Measurements from ENCODE around the gene ADCY4.

DNA sequence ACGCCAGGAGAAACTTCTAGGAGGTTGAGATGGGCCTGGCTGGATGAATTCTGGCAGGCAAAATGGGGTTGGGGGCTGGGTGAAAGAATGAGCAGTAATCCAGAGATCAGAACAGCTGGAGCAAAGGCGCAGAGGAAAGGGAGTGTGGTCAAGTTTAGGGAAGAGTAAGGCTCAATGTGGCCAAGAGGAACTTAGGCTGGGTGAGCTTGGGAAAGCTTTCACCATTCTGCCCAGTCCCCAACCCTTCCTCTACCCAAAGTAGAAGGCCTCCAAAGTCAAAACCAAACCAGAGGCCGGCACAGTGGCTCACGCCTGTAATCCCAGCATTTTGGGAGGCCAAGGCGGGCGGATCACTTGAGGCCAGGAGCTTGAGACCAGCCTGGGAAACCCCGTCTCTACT, 53.2 kb downstream of the ADCY4 start:
- TF ChIP-seq CREB1 (CRISPR knock-in tag; IDR thresholded peaks at IDR 0.05) = no peak
- TF ChIP-seq CREM (CRISPR knock-in tag; IDR thresholded peaks at IDR 0.05) = no peak
- TF ChIP-seq SMAD3 (CRISPR knock-in tag; IDR thresholded peaks at IDR 0.05; ENCODE audit: borderline replicate concordance) = no peak
- TF ChIP-seq, protein P1, sequence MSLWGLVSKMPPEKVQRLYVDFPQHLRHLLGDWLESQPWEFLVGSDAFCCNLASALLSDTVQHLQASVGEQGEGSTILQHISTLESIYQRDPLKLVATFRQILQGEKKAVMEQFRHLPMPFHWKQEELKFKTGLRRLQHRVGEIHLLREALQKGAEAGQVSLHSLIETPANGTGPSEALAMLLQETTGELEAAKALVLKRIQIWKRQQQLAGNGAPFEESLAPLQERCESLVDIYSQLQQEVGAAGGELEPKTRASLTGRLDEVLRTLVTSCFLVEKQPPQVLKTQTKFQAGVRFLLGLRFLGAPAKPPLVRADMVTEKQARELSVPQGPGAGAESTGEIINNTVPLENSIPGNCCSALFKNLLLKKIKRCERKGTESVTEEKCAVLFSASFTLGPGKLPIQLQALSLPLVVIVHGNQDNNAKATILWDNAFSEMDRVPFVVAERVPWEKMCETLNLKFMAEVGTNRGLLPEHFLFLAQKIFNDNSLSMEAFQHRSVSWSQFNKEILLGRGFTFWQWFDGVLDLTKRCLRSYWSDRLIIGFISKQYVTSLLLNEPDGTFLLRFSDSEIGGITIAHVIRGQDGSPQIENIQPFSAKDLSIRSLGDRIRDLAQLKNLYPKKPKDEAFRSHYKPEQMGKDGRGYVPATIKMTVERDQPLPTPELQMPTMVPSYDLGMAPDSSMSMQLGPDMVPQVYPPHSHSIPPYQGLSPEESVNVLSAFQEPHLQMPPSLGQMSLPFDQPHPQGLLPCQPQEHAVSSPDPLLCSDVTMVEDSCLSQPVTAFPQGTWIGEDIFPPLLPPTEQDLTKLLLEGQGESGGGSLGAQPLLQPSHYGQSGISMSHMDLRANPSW (CRISPR knock-in tag; conservative IDR thresholded peaks at IDR 0.05; ENCODE audit: low read depth) = no peak
- no peak for TF ChIP-seq CTCF (IDR thresholded peaks at IDR 0.05)
- TF ChIP-seq ATF2 (CRISPR knock-in tag; IDR thresholded peaks at IDR 0.05; ENCODE audit: borderline replicate concordance, low read depth) = no peak
- TF ChIP-seq PRDM15 (CRISPR knock-in tag; IDR thresholded peaks at IDR 0.05) = no peak
- no peak for TF ChIP-seq USF2 (CRISPR knock-in tag; IDR thresholded peaks at IDR 0.05)
- TF ChIP-seq JUN (CRISPR knock-in tag; IDR thresholded peaks at IDR 0.05) = no peak
- no peak for TF ChIP-seq E2F1 (CRISPR knock-in tag; IDR thresholded peaks at IDR 0.05)
- TF ChIP-seq, protein P2, sequence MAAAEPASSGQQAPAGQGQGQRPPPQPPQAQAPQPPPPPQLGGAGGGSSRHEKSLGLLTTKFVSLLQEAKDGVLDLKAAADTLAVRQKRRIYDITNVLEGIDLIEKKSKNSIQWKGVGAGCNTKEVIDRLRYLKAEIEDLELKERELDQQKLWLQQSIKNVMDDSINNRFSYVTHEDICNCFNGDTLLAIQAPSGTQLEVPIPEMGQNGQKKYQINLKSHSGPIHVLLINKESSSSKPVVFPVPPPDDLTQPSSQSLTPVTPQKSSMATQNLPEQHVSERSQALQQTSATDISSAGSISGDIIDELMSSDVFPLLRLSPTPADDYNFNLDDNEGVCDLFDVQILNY (CRISPR knock-in tag; IDR thresholded peaks at IDR 0.05) = no peak
- TF ChIP-seq, protein P3, sequence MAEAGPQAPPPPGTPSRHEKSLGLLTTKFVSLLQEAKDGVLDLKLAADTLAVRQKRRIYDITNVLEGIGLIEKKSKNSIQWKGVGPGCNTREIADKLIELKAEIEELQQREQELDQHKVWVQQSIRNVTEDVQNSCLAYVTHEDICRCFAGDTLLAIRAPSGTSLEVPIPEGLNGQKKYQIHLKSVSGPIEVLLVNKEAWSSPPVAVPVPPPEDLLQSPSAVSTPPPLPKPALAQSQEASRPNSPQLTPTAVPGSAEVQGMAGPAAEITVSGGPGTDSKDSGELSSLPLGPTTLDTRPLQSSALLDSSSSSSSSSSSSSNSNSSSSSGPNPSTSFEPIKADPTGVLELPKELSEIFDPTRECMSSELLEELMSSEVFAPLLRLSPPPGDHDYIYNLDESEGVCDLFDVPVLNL (CRISPR knock-in tag; IDR thresholded peaks at IDR 0.05; ENCODE audit: borderline replicate concordance, low read depth) = no peak

Measured in WTC11 (cell line).